HG03135 (cell line): ENCODE data around the gene PCNA.

ENCODE experiments used
- ATAC-seq: cut with Tn5 transposase; IDR thresholded peaks from one replicate; pipeline ENCODE4 v1.9.1; 2021; ENCODE audit warnings: mild to moderate bottlenecking, moderate library complexity; ENCODE audit not compliant: unreplicated experiment

PCNA gene

DNA sequence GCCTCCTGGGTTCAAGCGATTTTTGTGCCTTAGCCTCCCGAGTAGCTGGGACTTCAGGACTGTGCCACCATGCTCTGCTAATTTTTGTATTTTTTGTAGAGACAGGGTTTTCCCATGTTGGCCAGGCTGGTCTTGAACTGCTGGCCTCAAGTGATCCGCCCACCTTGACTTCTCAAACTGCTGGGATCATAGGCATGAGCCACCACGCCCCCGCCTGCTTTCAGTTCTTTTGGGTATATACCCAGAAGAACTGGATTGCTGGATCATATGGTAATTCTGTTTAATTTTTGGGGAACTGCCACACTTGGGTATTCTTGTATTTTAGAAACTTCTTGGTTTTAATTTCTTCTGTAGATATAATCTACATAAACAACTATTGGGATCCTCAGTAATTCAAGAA is 24.1 kb upstream of the PCNA start:
- no peak for ATAC-seq

DNA sequence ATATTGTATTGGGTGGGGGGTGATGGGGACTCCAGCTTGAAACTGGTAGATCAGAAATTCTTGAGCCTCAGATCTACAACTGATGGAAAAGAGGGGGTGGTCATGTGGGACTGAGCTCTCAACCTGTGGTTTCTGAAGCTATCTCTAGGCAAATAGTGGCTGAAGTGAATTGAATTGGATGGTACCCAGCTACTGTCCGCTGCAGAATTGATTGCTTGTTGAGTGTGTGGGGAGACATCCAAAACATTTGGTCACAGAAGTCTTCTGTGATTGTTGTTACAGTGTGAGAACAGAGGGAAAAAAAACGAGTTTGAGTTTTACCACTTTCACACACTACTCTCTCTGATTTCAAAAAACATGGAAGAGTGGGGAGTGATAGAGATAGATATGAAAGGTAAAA is 21.9 kb upstream of the PCNA start:
- ATAC-seq: no peak

DNA sequence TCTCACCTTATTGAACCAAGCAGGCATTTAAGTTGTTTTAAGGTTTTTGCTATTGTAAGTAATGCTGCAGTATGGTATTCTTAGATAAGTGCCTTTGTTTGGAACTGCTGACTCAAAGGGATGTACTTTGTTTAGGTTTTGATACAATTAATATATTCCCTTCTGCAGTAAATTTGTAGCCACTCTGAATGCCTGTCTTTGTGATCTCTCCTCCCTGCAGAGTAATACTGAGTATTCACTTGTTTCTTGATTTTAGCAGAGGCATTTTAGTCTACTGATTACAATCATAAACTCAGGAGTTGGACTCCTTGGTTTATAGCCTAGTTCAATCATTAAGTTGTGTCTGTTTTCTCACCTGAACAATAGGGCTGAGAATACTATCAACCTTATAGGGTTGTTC is 20.4 kb upstream of the PCNA start:
- no peak for ATAC-seq

DNA sequence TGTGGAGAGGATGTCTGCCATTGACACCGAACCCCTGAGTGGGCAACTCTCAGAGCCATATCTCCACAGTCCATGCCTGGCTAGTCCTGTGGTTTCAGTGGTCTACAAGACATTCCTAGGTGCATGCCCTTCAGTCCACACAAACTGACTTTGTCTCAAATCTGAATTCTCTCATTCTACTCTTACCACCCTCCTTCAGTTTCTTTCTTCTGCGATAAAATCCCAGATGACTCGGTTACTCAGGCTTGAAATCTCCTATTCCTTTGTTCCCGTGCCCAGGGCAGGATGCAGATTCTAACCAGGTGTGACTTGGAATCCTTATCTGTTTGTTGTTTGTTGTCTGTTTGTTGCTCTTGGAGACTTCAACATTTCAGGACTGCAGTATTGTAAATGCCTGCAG is 16.3 kb upstream of the PCNA start:
- no peak for ATAC-seq

DNA sequence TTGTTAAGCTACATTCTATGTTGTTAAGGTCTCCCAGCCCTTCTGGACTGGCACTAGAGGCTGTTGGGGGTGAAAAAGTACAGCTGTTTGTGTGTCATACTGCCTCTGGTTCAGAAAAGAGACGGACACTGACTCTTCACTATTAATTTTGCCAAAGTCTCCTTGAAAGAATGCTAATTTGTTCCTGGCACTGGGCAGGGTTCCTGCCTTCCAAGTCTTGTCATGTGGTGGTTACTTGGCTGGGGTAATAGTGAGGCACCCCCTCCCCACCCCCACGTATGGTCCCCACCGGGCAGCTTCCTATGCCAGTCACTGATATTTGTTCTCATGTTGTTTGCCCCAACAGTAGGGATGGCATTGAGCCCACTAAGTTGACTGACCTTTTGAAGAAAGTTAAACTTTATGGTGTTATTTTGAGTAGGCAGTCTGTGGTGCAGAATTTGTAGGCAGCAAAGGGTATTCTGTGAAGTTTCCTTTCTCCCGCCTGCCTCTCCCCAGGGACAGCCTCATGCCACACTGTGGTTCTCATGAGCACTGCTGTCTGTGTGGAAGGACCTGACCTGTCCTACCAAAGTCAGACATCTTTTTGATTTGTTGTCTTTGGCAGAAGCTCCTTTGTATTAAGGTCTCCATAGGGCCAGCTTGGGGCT is 15.7 kb upstream of the PCNA start:
- ATAC-seq: no peak

DNA sequence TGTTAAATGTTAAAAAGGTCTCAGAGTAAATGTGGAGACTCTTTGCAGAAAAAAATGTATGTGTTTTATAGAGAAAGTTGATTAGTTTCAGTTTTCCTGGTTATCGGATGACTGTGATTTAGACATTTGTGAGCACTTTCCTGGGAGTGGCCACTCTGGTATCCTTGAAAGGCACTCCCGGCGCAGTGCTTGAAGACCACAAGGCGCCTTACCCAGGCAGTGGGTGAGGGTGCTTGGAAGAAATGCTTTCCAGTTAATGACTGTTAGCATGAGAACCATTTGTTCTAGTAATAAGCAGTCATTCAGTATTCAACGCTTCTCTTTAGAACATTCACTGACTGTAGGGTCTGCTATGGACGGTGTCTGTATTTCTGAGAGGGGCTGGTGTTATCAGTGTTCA is 14.2 kb upstream of the PCNA start:
- ATAC-seq: no peak

DNA sequence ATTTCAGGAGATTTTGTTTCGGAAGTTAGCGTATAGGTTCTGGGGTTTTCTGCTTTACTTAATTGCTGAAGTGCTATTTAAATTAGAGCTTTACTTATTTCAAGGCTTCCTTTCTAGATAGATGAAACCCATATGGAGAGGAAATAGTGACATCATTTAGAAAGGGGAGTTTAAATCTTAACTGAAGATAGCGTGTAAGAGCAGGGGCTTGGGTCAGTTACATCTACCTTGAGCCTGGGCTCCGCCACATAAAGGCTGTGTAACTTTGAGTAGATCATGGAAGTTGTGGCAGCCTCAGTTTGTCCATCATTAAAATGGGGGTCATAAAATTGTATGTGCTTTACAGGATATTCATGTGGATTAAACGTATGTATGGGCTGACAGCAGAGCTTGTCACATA is 11.7 kb upstream of the PCNA start:
- ATAC-seq: no peak

DNA sequence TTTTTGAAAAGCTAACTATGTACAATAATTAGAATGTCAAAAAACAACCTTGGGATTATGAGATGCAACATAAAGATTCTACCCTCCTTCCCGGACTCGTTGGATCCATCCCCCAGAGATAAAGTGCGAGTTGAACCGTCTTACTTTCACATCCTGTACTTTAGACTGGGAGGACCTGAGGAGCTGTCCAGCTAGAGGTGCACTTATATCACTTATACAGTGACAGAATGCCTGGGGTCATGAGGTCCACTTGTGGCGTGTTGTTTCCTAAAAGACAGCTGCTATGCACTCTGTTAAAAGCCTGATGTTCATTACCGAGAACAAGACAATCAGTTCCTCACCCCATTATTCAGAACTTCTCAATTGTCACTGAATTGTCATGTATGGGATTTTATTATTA is 9.1 kb upstream of the PCNA start:
- no peak for ATAC-seq

DNA sequence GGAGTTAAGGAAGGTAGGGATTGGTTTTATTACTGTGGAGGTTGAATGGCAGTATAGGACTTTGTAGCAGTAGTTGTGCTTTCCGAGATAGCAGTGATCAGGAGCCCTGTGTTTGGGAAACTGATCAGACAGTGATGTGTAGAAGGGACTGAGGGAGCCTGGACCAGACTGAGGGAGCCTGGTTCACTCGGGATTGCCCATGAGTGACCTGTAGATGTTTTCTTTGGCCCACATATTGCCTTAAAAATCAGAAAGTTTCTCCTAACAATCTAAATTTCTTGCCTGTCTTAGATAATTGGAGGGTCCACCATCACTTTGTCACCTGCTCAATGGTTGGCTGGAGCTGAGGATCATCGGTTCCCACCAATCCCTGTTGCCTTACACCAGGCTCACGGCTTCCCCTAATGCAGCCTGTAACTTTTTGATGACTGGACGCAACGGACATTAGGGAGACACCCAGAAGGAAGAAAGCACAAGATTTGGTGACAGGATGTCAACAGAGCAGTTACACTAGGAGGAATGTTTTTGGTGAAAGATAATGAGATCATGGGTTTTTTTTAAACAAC is 8.2 kb upstream of the PCNA start:
- ATAC-seq: no peak

DNA sequence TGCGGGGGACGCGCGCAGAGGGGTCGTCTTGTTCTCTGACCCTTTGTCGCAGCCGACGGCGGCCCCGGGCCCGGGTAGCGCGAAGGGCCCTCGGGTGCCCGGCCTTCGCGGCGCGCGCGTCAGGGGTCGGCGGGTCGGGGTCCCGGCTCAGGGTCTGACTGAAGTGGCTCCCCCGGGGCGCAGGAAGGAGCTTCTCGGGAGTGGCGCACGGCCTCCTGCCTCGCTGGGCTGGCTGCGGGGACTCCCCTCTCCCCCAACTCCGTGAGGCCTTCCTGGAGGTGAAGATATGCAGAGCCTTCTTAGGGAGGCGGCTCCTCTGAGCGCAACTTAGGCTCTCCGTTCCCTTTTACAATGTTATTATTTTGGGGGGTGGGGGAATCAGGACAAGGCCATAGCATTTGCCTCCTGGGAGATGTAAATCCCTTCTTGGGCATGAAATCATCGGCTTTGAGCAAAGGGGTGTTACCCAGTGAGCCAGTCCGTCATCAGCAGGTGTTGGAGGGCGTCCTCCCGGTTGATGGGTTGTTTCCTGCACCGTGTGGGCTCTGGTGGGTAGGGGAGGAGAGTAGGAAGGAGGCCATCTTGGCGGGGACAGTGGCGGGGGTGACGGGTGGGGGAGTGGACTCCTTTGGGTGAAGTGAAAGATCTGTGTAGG is 7.6 kb upstream of the PCNA start:
- ATAC-seq: peak; percentile 36

DNA sequence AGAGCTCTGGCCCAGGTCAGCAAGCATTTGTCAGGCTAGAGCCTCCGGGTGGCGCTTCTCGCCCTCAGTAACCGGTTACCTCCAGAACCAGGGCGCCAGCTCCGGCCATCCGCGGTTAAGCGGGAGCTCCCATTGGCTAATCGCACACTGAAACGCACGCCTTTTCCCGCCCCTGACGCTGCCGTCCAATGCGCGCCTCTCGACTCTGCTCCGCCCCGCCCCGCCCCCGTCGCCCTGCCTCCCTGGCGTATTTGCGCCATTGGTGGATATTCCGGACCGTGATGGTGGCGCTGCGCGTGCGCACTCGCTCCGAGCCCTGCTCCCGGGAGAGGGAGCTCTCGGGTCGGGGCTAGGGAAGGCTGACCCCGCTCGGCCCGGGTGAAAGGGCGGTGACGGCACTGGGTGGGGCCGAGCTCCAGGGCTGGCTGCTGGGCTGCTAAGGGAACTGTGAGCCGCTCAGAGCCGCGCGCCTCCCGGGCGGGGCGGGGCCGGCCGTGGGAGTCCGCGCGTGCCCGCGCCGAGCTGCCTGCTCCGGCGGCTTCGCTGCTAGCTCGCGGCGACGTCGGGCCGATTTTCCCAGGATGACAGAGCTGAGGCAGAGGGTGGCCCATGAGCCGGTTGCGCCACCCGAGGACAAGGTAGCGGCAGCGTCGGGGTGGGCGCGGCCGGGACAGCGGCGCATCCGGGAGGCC is 6.9 kb upstream of the PCNA start, which contains the start of gene CDS2:
TSS of gene CDS2 (plus strand) at position 497 of the 692 bp plus-strand sequence. CDS start at position 582, 85 bp downstream.
- peak; percentile 86 for ATAC-seq

DNA sequence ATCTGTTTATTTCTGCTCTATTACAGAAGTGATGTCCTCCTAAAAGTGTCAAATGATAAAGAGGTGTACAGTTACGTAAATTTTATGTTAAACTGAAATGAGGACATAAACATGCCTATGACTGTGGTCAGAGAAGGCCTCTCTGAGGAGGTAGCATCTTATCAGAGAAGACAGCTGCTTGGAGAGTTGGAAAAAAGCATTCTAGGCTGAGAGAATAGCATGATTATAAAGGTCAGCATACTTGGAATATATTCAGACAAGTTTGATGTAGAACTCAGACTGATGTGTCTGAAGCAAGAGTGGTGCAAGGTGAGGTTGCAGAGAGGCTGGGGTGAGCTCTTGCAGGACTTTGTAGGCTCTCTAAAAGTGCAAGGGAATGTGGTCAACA is 3.1 kb upstream of the PCNA start:
- ATAC-seq: no peak

DNA sequence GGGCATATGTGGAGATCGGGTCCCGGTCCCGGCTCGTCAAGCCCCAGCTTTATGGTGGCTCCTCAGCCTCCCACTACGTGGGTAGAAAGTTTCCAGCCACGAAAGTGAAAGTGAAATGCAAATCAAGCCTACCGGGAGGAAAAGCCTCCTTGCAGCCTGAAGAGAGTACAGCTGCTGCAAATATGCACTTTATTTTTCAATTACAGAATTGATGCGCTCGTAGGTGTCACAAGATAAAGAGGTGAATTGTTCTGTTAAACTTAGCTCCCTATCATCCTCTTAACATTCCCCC is 373 bp upstream of the PCNA start:
- ATAC-seq: no peak

DNA sequence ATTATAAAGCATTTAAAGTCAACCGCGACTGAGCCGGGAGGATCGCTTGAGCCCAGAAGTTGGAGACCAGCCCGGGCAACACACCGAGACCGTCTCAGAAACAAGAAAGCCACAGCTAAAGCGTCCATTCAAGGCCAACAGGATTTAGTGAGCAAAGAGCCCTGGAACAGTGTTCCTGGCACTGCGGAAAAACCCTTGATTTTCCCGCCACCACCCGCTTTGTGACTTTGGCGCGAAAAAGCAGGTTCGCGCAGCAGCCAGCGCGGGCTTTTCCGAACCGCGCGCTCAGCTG is 669 bp downstream of the PCNA start:
- no peak for ATAC-seq

DNA sequence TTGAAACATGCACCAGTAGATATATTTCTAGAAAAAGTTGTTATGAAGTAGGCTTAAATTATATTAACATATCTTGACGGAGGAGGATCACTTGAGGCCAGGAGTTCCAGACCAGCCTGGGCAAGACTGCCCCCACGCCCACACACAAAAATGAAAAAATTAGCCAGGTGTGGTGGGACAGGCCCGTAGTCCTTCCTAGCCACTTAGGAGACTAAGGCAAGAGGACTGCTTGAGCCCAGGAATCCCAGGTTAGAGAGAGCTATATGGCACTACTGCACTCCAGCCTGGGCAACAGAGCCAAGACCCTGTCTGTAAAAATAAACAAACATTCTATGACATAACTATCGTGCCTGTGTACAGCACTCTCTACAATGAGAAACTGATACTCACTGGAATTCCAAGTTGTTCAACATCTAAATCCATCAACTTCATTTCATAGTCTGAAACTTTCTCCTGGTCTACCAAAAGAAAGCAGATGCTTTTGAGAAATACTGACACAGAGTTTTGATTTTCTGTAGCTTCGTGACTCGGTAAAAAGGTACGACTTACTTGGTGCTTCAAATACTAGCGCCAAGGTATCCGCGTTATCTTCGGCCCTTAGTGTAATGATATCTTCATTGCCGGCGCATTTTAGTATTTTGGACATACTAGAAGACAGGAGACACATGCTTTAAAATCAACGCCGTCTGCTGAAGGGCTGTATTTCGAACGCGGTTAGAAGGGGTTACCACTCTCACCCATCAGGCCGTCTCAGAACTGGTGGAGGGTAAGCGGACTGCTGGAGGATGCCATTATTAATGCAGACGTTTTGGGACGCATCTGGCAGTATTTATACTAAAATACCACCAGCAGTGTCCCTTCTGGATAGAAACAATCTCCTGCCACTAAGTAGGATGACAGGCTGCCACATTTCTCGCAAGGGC is 1.3 kb downstream of the PCNA start:
- no peak for ATAC-seq

DNA sequence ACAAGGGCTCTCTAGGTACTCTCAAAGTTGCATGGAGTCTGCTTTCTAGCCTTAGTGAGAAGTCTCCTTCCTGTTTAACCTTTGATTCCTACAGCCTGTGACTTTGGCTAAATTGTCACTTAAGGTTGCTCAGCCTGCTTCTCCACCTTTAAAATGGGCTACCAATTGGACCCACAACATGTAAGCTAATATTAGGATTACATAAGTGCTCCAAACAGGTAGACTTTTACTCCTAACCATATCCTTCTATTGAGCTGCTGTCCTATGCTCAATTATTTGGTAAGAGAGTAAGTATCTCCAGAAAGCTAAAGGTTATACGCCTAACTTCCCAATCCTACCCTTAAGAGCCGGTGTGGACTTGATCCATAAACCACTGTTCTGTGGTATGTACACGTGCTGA is 2.9 kb downstream of the PCNA start:
- ATAC-seq: no peak

DNA sequence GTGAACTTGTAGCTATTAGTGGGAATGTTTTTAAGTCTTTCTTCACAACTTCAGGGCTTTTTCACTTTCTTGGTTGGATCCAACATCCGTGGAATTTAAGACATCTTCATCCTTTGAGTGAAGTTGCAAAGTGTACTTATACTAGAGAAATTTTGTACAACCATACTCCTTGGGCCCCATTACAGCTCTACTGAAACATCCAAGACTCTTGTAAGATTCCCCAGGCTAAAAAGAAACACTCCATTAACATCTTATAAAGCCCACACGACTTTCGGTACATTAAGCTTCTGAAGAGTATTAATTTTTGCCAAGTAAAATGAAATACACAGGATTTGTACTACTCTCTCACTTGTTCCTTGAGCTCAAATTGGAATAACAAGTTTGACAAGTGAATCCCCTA is 5.4 kb downstream of the PCNA start:
- ATAC-seq: no peak

DNA sequence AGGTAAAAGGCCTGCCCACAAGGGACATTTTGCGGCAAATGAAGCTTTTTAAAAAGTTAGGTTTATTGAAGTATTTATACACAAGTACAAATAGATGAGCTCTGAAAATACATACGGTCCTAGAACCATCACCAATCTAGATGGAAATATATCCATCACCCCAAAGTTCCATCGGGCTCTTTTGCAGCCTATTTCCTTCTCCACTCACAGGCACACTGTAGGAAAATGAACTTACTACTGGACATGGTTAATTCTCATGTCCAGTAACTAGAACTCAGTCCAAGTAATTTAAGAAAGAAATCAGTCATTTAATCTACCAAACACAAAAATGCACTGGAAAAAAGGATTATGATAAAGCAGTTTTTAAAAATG is 6.2 kb downstream of the PCNA start:
- no peak for ATAC-seq

DNA sequence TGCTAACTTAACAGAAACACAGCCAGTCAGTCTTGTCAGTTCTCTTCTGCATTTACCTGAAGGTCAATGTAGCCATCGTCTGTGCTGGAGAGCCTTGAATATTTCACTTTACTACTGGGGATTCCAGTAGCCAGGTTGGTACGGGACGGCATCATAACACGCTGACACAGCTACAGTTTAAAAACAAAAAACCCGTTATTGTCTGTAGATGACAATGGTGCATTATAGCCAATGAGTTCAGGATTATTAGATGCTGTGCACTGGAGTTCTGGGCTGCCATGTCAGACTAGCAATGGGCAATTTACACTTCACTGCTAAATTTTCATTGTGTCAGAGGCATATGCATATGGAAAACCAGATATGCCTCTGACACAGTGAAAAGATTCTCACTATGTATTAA is 10.5 kb downstream of the PCNA start:
- ATAC-seq: no peak

DNA sequence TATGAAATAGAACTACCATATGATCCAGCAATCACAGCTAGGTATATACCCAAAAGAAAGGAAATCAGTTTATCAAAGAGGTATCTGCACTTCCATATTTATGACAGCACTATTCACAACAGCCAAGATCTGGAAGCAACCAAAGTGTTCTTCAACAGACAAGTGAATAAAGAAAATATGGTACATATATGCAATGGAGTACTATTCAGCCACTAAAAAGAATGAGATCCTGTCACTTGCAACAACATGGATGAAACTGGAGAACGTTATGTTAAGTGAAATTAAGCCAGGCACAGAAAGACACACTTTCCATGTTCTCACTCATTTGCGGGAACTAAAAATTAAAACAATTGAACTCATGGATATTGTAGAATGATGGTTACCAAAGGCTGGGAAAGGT is 15.3 kb downstream of the PCNA start:
- no peak for ATAC-seq

DNA sequence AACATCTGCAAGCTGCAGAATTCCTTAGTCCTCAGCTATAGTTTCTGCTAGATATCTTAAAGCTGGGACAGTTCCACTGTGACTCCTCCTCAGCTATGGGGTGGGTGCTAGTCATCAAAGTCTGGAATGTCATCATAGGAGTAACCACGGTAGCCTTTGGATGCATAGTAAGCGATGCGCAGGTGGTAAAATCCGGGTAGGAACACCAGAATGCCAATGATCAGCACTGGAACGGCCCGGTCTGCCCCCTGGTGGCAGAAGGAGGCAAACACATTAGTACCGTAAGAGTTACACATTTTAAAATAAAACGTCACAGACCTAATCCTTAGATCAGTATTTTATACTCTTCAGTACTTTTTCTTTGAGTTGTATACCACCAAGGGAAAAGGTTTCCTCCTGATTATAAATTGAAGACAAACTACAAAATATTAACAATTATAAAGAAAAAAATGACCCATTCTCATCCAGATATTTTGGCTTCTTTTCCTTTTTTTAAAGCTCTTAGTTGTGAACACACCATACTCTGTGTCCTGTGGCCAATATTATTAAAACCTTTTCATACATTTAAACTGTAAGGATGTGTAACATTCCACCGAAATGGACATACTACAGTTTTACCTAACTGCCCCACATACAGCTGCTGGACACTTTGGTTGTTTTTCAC is 18.9 kb downstream of the PCNA start:
- ATAC-seq: peak; percentile 60
